GM10847 (cell line): ENCODE results near the gene CAPN11.

Experiments
- POLR2A ChIP-seq: IDR thresholded peaks from 2 replicates; pipeline ENCODE4 v1.6.1; 2011; ENCODE audit not compliant: insufficient read length; ENCODE audit errors: extremely low read depth

CAPN11 gene

GRCh38 chr6:44180886-44181285 lies 22.3 kb downstream of the CAPN11 start:
- TF ChIP-seq POLR2A: no peak

- TF ChIP-seq POLR2A: no peak
These were observed 24.3 kb downstream of the CAPN11 start for GRCh38 chr6:44182911-44183390.

- TF ChIP-seq POLR2A: no peak
These were observed 25.2 kb downstream of the CAPN11 start for GRCh38 chr6:44183783-44184182.

GRCh38 chr6:44185953-44186634 lies 27.5 kb downstream of the CAPN11 start:
- TF ChIP-seq POLR2A: no peak

GRCh38 chr6:44186635-44187025 lies 28.0 kb downstream of the CAPN11 start:
- no peak for TF ChIP-seq POLR2A

GRCh38 chr6:44188819-44189218 lies 30.2 kb downstream of the CAPN11 start:
- TF ChIP-seq POLR2A: no peak

- no peak for TF ChIP-seq POLR2A
These were observed 30.6 kb downstream of the CAPN11 start for GRCh38 chr6:44189257-44189656.

GRCh38 chr6:44190715-44191114 lies 32.1 kb downstream of the CAPN11 start:
- TF ChIP-seq POLR2A: no peak

GRCh38 chr6:44192428-44193041 lies 33.9 kb downstream of the CAPN11 start:
- TF ChIP-seq POLR2A: no peak

- no peak for TF ChIP-seq POLR2A
These were observed 34.8 kb downstream of the CAPN11 start for GRCh38 chr6:44193307-44193910.

- no peak for TF ChIP-seq POLR2A
These were observed 35.7 kb downstream of the CAPN11 start for GRCh38 chr6:44194326-44194725.

- TF ChIP-seq POLR2A: no peak
These were observed 40.1 kb downstream of the CAPN11 start for GRCh38 chr6:44198684-44199083.

- no peak for TF ChIP-seq POLR2A
These were observed 41.3 kb downstream of the CAPN11 start for GRCh38 chr6:44199883-44200282.

GRCh38 chr6:44201200-44201599 lies 42.6 kb downstream of the CAPN11 start:
- no peak for TF ChIP-seq POLR2A

- no peak for TF ChIP-seq POLR2A
These were observed 43.2 kb downstream of the CAPN11 start for GRCh38 chr6:44201638-44202303.
